Karpas-422 (cell line): ENCODE data around the gene CHRM2. TPM values are rescaled to one million over a fixed set of nuclear protein-coding genes. Genes with fewer than 3 reads are reported as not detected.

Experiments
- DNase-seq: peaks from one replicate; pipeline ENCODE4 v3.0.0-alpha.2; 2015
- H2AFZ ChIP-seq: fragments of 200-600 bp; sonication (generic); 2 replicates; pipeline ENCODE4 v1.6.1; 2014; ENCODE audit warnings: antibody characterized with exemption, low read length, mixed read lengths
- H3K27ac ChIP-seq: fragments of 200-600 bp; sonication (generic); 2 replicates; pipeline ENCODE4 v1.5.1; 2014; ENCODE audit warnings: mild to moderate bottlenecking, low read length, moderate library complexity
- H3K27me3 ChIP-seq: fragments of 200-600 bp; sonication (generic); 2 replicates; pipeline ENCODE4 v1.6.1; 2014; ENCODE audit warnings: low read length, mixed read lengths
- H3K36me3 ChIP-seq: fragments of 200-600 bp; sonication (generic); 2 replicates; pipeline ENCODE4 v1.6.1; 2014; ENCODE audit warnings: low read length, mixed read lengths; ENCODE audit not compliant: insufficient read depth
- H3K4me1 ChIP-seq: fragments of 200-600 bp; sonication (generic); 2 replicates; pipeline ENCODE4 v1.6.1; 2014; ENCODE audit warnings: mild to moderate bottlenecking, low read length, mixed read lengths
- H3K4me2 ChIP-seq: fragments of 200-600 bp; sonication (generic); 2 replicates; pipeline ENCODE4 v1.6.1; 2014; ENCODE audit warnings: low read length, low read depth, mild to moderate bottlenecking; ENCODE audit not compliant: poor library complexity, severe bottlenecking
- H3K4me3 ChIP-seq: fragments of 200-600 bp; sonication (generic); 2 replicates; pipeline ENCODE4 v1.5.1; 2014; ENCODE audit warnings: mild to moderate bottlenecking, antibody characterized with exemption, low read length, mixed read lengths
- H3K79me2 ChIP-seq: fragments of 200-600 bp; sonication (generic); 2 replicates; pipeline ENCODE4 v1.6.1; 2014; ENCODE audit warnings: mild to moderate bottlenecking, low read length, mixed read lengths
- H3K9ac ChIP-seq: fragments of 200-600 bp; sonication (generic); 2 replicates; pipeline ENCODE4 v1.6.0; 2014; ENCODE audit warnings: low read length
- H3K9me2 ChIP-seq: fragments of 200-600 bp; sonication (generic), shearing (Covaris generic); replicated peaks from 2 replicates; pipeline ENCODE4 v1.6.0; 2014; ENCODE audit warnings: mild to moderate bottlenecking, low read length, moderate library complexity; ENCODE audit not compliant: insufficient read depth
- H3K9me3 ChIP-seq: fragments of 300-700, 200-600 bp; sonication (generic); 2 replicates; pipeline ENCODE4 v1.6.1; 2014; ENCODE audit warnings: low read length, mixed read lengths
- H4K20me1 ChIP-seq: fragments of 200-600 bp; sonication (generic); 2 replicates; pipeline ENCODE4 v1.6.1; 2014; ENCODE audit warnings: mild to moderate bottlenecking, antibody characterized with exemption, low read length, low read depth; ENCODE audit not compliant: insufficient read depth
- total RNA-seq: library from RNA; depleted of rRNA; stranded (reverse); fragments of >200 nt; shearing (Covaris generic); gene quantifications from 2 replicates; pipeline ENCODE4 v1.2.3, GENCODE V29; 2014; ENCODE audit warnings: low replicate concordance

CHRM2 gene
- total RNA-seq, 1 experiment from 2014 or later, result not detected

DNA sequence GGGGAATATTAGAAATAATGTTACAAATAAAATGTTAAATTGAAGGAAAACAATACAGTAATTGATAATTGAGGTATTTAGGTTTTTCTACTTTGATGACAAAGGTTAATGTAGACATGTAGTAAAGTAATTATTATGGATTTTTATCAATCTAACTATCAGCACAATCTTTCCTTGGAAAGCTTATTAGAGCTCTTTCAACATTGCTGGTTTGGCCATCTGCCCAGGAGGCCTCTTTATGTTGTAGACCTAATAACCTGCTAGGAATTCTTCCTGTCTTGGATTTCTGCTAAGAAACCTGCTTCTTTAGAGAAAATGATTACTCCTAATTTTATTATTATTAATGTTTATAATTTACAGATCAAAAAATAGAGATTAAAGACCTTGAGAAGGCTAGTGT is 78.9 kb downstream of the CHRM2 start:
- Histone ChIP-seq H2AFZ (no peak overlapping the region), H3K9me3 (no peaks in the 10 kb centered on the region), H3K27me3 (0 out of 2 replicates have a peak, but pooled peaks cover 3% of the 10 kb centered on the region), H3K4me3 (no peak overlapping the region), H3K36me3 (no peaks in the 10 kb centered on the region), H3K4me1 (no peaks in the 10 kb centered on the region), H3K4me2 (no peak overlapping the region), H3K9ac (no peak overlapping the region), H3K79me2 (no peaks in the 10 kb centered on the region), H3K9me2 (no peaks in the 10 kb centered on the region), H3K27ac (no peak overlapping the region), H4K20me1 (no peaks in the 10 kb centered on the region)
- DNase-seq, result no peak

DNA sequence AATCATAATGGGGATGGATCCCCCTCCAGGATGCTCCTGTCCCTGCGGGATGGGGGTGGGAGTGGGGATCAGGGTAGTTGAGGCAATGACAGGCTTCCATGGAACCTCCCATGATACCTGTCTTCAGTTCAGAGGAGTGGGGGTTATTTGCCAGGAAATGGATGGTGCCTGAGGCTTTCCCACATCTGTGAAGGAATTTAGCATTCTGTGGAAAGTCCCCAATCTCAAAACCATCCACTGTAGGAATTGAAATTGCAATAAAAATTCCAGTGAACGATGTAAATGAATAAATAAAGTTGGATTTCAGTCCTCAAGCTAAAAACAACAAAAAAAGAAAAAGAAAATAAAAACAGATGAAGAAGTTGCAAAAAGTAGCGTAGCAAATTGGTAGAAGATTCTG is 81.9 kb downstream of the CHRM2 start:
- H3K4me1 ChIP-seq, result no peaks in the 10 kb centered on the region
- H4K20me1 ChIP-seq, result no peaks in the 10 kb centered on the region
- no peak for DNase-seq
- H3K27ac ChIP-seq, result no peak overlapping the region
- no peaks in the 10 kb centered on the region for H3K36me3 ChIP-seq
- H2AFZ ChIP-seq, result no peak overlapping the region
- H3K9me3 ChIP-seq, result no peaks in the 10 kb centered on the region
- H3K4me3 ChIP-seq, result no peak overlapping the region
- no peaks in the 10 kb centered on the region for H3K79me2 ChIP-seq
- no peak overlapping the region for H3K4me2 ChIP-seq
- H3K9ac ChIP-seq, result no peak overlapping the region
- H3K27me3 ChIP-seq, result 0 out of 2 replicates have a peak, but pooled peaks cover 3% of the 10 kb centered on the region
- no peaks in the 10 kb centered on the region for H3K9me2 ChIP-seq

DNA sequence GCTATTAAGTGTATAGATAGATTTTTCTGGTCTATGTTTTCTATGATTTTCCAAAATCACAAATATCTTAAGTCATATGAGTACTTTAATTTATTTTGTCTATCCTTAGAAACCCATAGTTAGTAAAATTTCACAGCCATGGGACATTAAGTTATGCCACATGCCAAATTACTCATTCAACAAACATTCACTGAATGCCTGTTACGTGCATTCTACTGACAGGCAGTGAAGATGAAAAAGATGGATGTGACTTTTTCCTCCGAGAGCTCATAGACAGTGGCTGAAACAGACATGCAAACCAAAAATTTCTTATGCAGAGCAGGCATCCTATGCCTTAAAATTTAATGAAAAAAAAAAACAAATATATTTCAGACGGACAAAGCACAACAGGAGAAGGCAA is 84.9 kb downstream of the CHRM2 start:
- no peaks in the 10 kb centered on the region for H3K36me3 ChIP-seq
- H3K27ac ChIP-seq, result no peak overlapping the region
- H2AFZ ChIP-seq, result no peak overlapping the region
- no peak for DNase-seq
- no peak overlapping the region for H3K9ac ChIP-seq
- no peaks in the 10 kb centered on the region for H3K9me3 ChIP-seq
- no peak overlapping the region for H3K4me2 ChIP-seq
- no peak overlapping the region for H3K4me3 ChIP-seq
- H3K79me2 ChIP-seq, result no peaks in the 10 kb centered on the region
- H3K4me1 ChIP-seq, result no peaks in the 10 kb centered on the region
- H3K9me2 ChIP-seq, result no peaks in the 10 kb centered on the region
- H4K20me1 ChIP-seq, result no peaks in the 10 kb centered on the region
- no peaks in the 10 kb centered on the region for H3K27me3 ChIP-seq

DNA sequence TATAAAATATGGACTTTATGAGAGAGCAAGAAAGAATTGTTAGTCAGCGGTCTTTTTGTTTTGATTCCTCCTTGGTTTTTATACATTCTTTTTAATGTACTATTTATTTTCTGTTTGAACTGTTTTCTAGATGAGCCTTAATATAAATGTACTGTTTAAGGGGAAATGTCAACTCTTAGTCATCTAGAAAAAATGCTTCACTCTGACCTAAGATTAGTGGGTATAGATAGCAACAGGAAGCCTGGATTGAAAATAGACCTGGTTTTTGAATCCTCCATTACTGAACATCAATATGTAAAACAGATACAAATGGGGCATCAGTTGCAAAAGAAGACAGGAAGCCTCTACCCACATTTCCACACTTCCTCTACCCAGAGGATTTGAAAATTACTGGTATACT is 87.8 kb downstream of the CHRM2 start:
- Histone ChIP-seq H3K79me2 (no peaks in the 10 kb centered on the region), H3K4me3 (no peak overlapping the region), H3K27ac (no peak overlapping the region), H3K4me1 (no peaks in the 10 kb centered on the region), H3K27me3 (no peaks in the 10 kb centered on the region), H3K4me2 (no peak overlapping the region), H2AFZ (no peak overlapping the region), H3K9me3 (no peaks in the 10 kb centered on the region), H3K9me2 (no peaks in the 10 kb centered on the region), H3K36me3 (no peaks in the 10 kb centered on the region), H3K9ac (no peak overlapping the region), H4K20me1 (no peaks in the 10 kb centered on the region)
- DNase-seq, result no peak

DNA sequence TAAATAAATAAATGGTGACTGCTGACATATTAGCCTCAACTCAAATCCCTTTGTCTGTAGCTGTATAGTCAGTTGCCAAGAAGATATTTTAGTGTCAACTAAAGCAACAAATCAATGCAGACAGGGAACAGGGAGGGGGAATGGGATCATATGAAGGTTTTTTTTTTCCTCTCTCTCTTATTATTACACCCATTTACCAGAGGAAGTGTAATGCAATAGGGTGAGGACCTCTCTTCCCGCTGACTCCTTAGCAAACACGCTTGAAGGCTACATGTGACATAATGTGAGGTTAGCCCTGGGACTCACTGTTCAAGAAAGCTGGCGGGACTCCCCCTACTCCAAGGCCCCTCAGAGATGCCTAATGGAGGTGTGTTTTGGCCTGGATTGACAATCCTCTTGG is 88.2 kb downstream of the CHRM2 start:
- Histone ChIP-seq H3K4me3 (no peak overlapping the region), H3K79me2 (no peaks in the 10 kb centered on the region), H4K20me1 (no peaks in the 10 kb centered on the region), H3K27me3 (no peaks in the 10 kb centered on the region), H3K27ac (no peak overlapping the region), H3K9me3 (no peaks in the 10 kb centered on the region), H3K9me2 (no peaks in the 10 kb centered on the region), H3K4me1 (no peaks in the 10 kb centered on the region), H3K9ac (no peak overlapping the region), H3K36me3 (no peaks in the 10 kb centered on the region), H2AFZ (no peak overlapping the region), H3K4me2 (no peak overlapping the region)
- no peak for DNase-seq

DNA sequence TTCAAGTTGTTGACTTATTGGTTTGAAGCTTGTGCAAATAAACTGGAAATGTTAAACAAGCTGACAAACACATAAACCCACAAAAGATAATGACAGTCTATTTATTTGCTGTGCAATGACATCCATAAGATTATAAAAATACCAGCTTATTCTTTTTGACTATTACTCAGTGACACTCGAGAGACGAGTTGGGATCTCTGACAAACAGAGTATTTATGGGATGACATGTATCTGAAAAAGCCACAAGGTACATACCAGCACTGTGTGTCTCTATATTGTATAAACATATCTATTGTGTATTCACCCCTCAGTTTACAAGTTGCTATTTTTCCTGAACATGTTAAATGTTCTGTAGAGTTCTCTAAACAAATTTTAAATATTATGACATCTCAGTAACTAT is 88.9 kb downstream of the CHRM2 start:
- Histone ChIP-seq H3K4me2 (no peak overlapping the region), H4K20me1 (no peaks in the 10 kb centered on the region), H3K4me3 (no peak overlapping the region), H3K27ac (no peak overlapping the region), H3K9me2 (no peaks in the 10 kb centered on the region), H3K9ac (no peak overlapping the region), H3K27me3 (no peaks in the 10 kb centered on the region), H3K36me3 (no peaks in the 10 kb centered on the region), H2AFZ (no peak overlapping the region), H3K9me3 (no peaks in the 10 kb centered on the region), H3K4me1 (no peaks in the 10 kb centered on the region), H3K79me2 (no peaks in the 10 kb centered on the region)
- no peak for DNase-seq

DNA sequence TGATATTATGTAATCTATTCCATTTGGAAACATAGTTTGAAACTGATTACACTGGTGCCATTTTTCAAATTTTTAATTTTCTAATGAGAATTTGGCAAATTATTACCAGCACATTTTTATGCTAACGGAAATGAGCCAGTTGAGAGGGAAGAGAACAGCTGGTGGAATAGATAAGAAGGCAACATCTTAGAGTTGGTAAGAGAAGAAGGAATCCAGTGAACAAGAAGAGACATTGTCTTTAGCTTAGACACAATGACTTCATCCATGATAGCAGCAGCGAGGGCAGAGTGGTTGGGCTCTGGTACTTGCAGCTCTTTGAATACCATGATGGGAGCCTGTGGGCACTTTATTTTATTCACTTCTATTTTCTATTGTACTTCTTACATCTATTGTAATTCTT is 89.6 kb downstream of the CHRM2 start:
- Histone ChIP-seq H3K27ac (no peak overlapping the region), H3K4me2 (no peak overlapping the region), H3K4me3 (no peak overlapping the region), H3K4me1 (no peaks in the 10 kb centered on the region), H3K79me2 (no peaks in the 10 kb centered on the region), H3K27me3 (no peaks in the 10 kb centered on the region), H3K9ac (no peak overlapping the region), H2AFZ (no peak overlapping the region), H3K9me2 (no peaks in the 10 kb centered on the region), H3K9me3 (no peaks in the 10 kb centered on the region), H3K36me3 (no peaks in the 10 kb centered on the region), H4K20me1 (no peaks in the 10 kb centered on the region)
- no peak for DNase-seq

DNA sequence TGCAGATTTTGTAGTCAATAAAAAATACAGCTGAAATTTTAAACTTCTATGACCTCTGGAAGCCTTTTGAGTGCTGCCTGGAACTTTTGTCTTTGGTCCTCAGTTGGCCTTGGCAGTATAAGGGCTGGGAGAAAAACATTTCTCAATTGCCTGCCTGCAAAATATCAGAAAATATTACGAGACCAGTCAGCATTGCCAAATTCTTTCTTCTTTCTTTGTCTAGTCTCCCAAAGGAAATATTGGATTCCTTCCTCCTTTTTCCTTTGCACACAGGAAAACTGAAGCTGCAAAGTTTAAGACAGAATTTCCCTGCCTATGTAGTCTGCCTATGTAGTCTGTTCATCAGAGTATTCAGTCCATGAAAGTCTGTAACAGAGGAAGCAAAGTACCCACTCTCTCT is 95.9 kb downstream of the CHRM2 start:
- Histone ChIP-seq H3K4me3 (no peak overlapping the region), H3K79me2 (no peaks in the 10 kb centered on the region), H3K27me3 (no peaks in the 10 kb centered on the region), H3K9me2 (no peaks in the 10 kb centered on the region), H3K27ac (no peak overlapping the region), H3K9me3 (no peaks in the 10 kb centered on the region), H2AFZ (no peak overlapping the region), H4K20me1 (no peaks in the 10 kb centered on the region), H3K4me1 (no peaks in the 10 kb centered on the region), H3K4me2 (no peak overlapping the region), H3K9ac (no peak overlapping the region), H3K36me3 (no peaks in the 10 kb centered on the region)
- DNase-seq, result no peak

DNA sequence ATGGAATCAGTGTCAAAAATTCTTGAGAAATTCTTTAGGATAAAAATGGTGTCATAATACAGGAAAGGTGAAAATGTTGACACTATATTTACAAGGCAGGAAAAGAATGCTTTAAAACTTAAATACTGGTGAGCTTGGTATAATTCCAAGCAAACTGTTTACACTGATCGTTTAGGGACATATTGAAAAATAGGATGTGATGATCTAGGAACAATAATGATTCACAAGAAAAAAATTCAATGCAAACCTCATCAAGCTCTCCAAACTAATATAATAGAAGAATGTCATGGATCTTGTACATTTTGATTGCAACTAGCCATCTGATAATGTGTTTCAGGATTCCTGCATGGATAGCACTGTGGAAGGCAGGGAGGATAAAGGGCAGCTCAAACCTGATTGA is 98.4 kb downstream of the CHRM2 start:
- Histone ChIP-seq H2AFZ (no peak overlapping the region), H3K27me3 (no peaks in the 10 kb centered on the region), H4K20me1 (no peaks in the 10 kb centered on the region), H3K4me3 (no peak overlapping the region), H3K4me1 (no peaks in the 10 kb centered on the region), H3K9me2 (no peaks in the 10 kb centered on the region), H3K4me2 (no peak overlapping the region), H3K79me2 (no peaks in the 10 kb centered on the region), H3K9ac (no peak overlapping the region), H3K27ac (no peak overlapping the region), H3K9me3 (no peaks in the 10 kb centered on the region), H3K36me3 (no peaks in the 10 kb centered on the region)
- no peak for DNase-seq
